K562 (cell line): ENCODE data around the gene FRMD3. TPM values are rescaled to one million over a fixed set of nuclear protein-coding genes. Genes with fewer than 3 reads are reported as not detected.

Experiments used
- ATAC-seq: fragments of 200-7000 bp; cut with Tn5 transposase; 3 replicates; pipeline ENCODE4 v1.9.1; 2020; ENCODE audit warnings: moderate library complexity
- BruUV-seq: library from RNA; stranded (reverse); fragments of 400-500 nt; replicated peaks from 2 replicates; lab custom pipeline; 2021; lab: Mats Ljungman, UMichigan
- CTCF ChIA-PET: fragments of 300-600 bp; formaldehyde crosslinking; extraction: SDS; loops from one replicate; lab custom pipeline; 2021; ENCODE audit warnings: low intra/inter-chr PET ratio; lab: Yijun Ruan, JAX
- POLR2A ChIA-PET: fragments of 300-600, 350-650 bp; sonication (Branson Sonifier 250); formaldehyde crosslinking; extraction: SDS; loops from one replicate; lab custom pipeline; 2021; ENCODE audit warnings: antibody characterized with exemption, inconsistent platforms; lab: Yijun Ruan, JAX
- DNase-seq, 4 experiments: peaks; one replicate each; pipeline versions ENCODE4 v3.0.0 to v3.0.0-alpha.2; 2011 to 2018; ENCODE audit warnings: low spot score in 3 of 4, mixed read lengths in 3 of 4; ENCODE audit errors: extremely low read depth in 1 of 4
- FAIRE-seq: peaks from 2 replicates; lab custom pipeline; 2011; peaks lifted over from hg19 to GRCh38; lab: Jason Lieb, UNC
- H2AFZ ChIP-seq: 2 replicates; pipeline ENCODE4 v1.6.0; 2011; ENCODE audit warnings: low read depth, low read length, control low read depth, inconsistent platforms
- H3K27ac ChIP-seq: fragments of 200-600 bp; 3 replicates; pipeline ENCODE4 v1.8.0; 2011; ENCODE audit warnings: low read depth, mild to moderate bottlenecking, control low read depth, inconsistent platforms, low read length, moderate library complexity, mixed read lengths; ENCODE audit errors: extremely low read depth
- H3K27me3 ChIP-seq, 2 experiments: fragments of 300-600 bp in 1 of 2; 2 replicates in 1 of 2; 3 replicates in 1 of 2; pipeline versions ENCODE4 v1.6.0 to v1.8.0; 2011; ENCODE audit warnings: inconsistent platforms in 2 of 2, low read length in 2 of 2, mild to moderate bottlenecking in 1 of 2, mixed read lengths in 1 of 2, moderate library complexity in 1 of 2; ENCODE audit not compliant: control insufficient read depth in 2 of 2, insufficient read depth in 2 of 2
- H3K36me3 ChIP-seq: fragments of 300-600 bp; 3 replicates; pipeline ENCODE4 v1.8.0; 2011; ENCODE audit warnings: mild to moderate bottlenecking, low read length, inconsistent platforms; ENCODE audit not compliant: control insufficient read depth, insufficient read depth
- H3K4me1 ChIP-seq, 2 experiments: fragments of 200-600 bp in 1 of 2; replicated peaks in 1 of 2; 2 replicates in 1 of 2; 3 replicates in 1 of 2; pipeline versions ENCODE4 v1.5.1 to v1.8.0; 2011; ENCODE audit warnings: inconsistent platforms in 2 of 2, low read length in 2 of 2, mild to moderate bottlenecking in 1 of 2, mixed read lengths in 1 of 2, moderate library complexity in 1 of 2; ENCODE audit not compliant: control insufficient read depth in 2 of 2, insufficient read depth in 2 of 2
- H3K4me2 ChIP-seq: 2 replicates; pipeline ENCODE4 v1.6.1; 2011; ENCODE audit warnings: low read length, control low read depth, inconsistent platforms, mixed read lengths; ENCODE audit not compliant: insufficient read depth
- H3K4me3 ChIP-seq: fragments of 200-600 bp; sonication (generic), shearing (Covaris generic); 2 replicates; pipeline ENCODE4 v1.5.1; 2016; ENCODE audit warnings: control low read depth, inconsistent platforms
- H3K79me2 ChIP-seq: fragments of 200-600 bp; 3 replicates; pipeline ENCODE4 v1.8.0; 2011; ENCODE audit warnings: low read length, inconsistent platforms; ENCODE audit not compliant: control insufficient read depth, insufficient read depth
- H3K9ac ChIP-seq, 2 experiments: 2 replicates each; pipeline versions ENCODE4 v1.6.0 to v1.6.1; 2011; ENCODE audit warnings: low read depth in 2 of 2, low read length in 2 of 2, control low read depth in 1 of 2, inconsistent platforms in 1 of 2, mild to moderate bottlenecking in 1 of 2, mixed read lengths in 1 of 2; ENCODE audit not compliant: insufficient read depth in 1 of 2
- H3K9me1 ChIP-seq: one replicate; pipeline ENCODE4 v1.6.0; 2011; ENCODE audit warnings: inconsistent platforms, mild to moderate bottlenecking, low read length, moderate library complexity; ENCODE audit not compliant: control insufficient read depth, insufficient read depth
- H3K9me3 ChIP-seq: replicated peaks from 2 replicates; pipeline ENCODE4 v1.5.1; 2011; ENCODE audit warnings: low read depth, low read length, inconsistent platforms; ENCODE audit not compliant: control insufficient read depth, insufficient read depth
- H4K20me1 ChIP-seq: replicated peaks from 2 replicates; pipeline ENCODE4 v1.6.1; 2011; ENCODE audit warnings: low read length, inconsistent platforms, mixed read lengths; ENCODE audit not compliant: control insufficient read depth, insufficient read depth
- AFF1 ChIP-seq, 2 experiments: fragments of 450-650 bp; IDR thresholded peaks; 2 replicates each; pipeline ENCODE4 v1.6.1; 2018; ENCODE audit warnings: mild to moderate bottlenecking in 2 of 2, low read depth in 1 of 2; ENCODE audit not compliant: partially characterized antibody in 2 of 2
- ELK1 ChIP-seq: sonication (generic); formaldehyde crosslinking; IDR thresholded peaks from 2 replicates; pipeline ENCODE4 v1.8.1; 2022; ENCODE audit warnings: missing genetic modification reagents
- MEF2D ChIP-seq: conservative IDR thresholded peaks from 2 replicates; pipeline ENCODE4 v1.6.1; 2016; ENCODE audit warnings: low read depth, missing genetic modification characterization, missing compliant biosample characterization
- NKRF ChIP-seq: fragments of 450-650 bp; IDR thresholded peaks from 2 replicates; pipeline ENCODE4 v1.6.1; 2016; ENCODE audit warnings: borderline replicate concordance
- THAP7 ChIP-seq: fragments of 250-450 bp; sonication (Bioruptor Pico); IDR thresholded peaks from 2 replicates; pipeline ENCODE4 v1.5.0; 2021
- THRA ChIP-seq: fragments of 450-650 bp; IDR thresholded peaks from 2 replicates; pipeline ENCODE4 v1.6.1; 2017; ENCODE audit warnings: mild to moderate bottlenecking, moderate library complexity
- ZNF398 ChIP-seq: fragments of 250-450 bp; sonication (Bioruptor Pico); IDR thresholded peaks from 2 replicates; pipeline ENCODE4 v1.8.0; 2021; ENCODE audit warnings: moderate library complexity, mild to moderate bottlenecking, inconsistent platforms
- WGBS: fragments of 100-300 bp; shearing (Covaris generic); methylation state at CpG from one replicate; pipeline ENCODE4 v1.1.6; 2016; ENCODE audit warnings: low coverage, mixed read lengths; ENCODE audit not compliant: insufficient coverage; ENCODE audit errors: missing lambda C conversion rate; 5-methylcytosine and 5-hydroxymethylcytosine counted together
- in situ Hi-C: fragments of 300-500 bp; cut with MboI; formaldehyde crosslinking; loops from 4 replicates; pipeline ENCODE4 v1.15.0; 2018; ENCODE audit warnings: inconsistent platforms, mixed read lengths
- intact Hi-C: fragments of 100-400 bp; cut with micrococcal nuclease; formaldehyde crosslinking; loops from 2 replicates; pipeline ENCODE4 v1.14.2; 2022
- polyA plus RNA-seq, 8 experiments: library from polyadenylated mRNA; depleted of rRNA in 4 of 8; stranded (reverse) in 5 of 8; unstranded in 3 of 8; fragments of >200 nt; fragmentation: Nextera tagmentation in 2 of 8; fragmentation: Illumina TruSeq in 1 of 8; extraction: Ambion mirVana in 2 of 8; extraction: Trizol in 1 of 8; gene quantifications; 2 replicates each; pipeline versions ENCODE4 v1.2.1 to v1.2.3, GENCODE V29; 2011 to 2014; ENCODE audit warnings: inconsistent platforms in 1 of 8, missing spikeins in 1 of 8
- total RNA-seq, 7 experiments: library from RNA; depleted of rRNA in 6 of 7; stranded (reverse); fragments of >200 nt in 6 of 7; fragmentation: Illumina TruSeq in 2 of 7; extraction: Trizol in 2 of 7; gene quantifications; 2 replicates each; pipeline versions ENCODE4 v1.2.1 to v1.2.3, GENCODE V29; 2011 to 2021; ENCODE audit warnings: low replicate concordance in 1 of 7

FRMD3 gene
- total and polyA plus RNA-seq, 9 of the 15 experiments (the other 6 are each of a cell fraction or from before 2014, with no cell fraction given): 0.09 to 0.51 (median 0.21) TPM

GRCh38 chr9:83491995-83492394 lies 46.2 kb downstream of the FRMD3 start:
- no peaks in the 10 kb centered on the region for H3K79me2 ChIP-seq
- no peaks in the 10 kb centered on the region for H3K27me3 ChIP-seq
- no peaks in the 10 kb centered on the region for H3K9me1 ChIP-seq
- no TSS peak for BruUV-seq
- no peaks in the 10 kb centered on the region for H3K36me3 ChIP-seq
- DNase-seq (no peak), ATAC-seq (no peak), FAIRE-seq (no peak)
- no peaks in the 10 kb centered on the region for H4K20me1 ChIP-seq
- no peak overlapping the region for H2AFZ ChIP-seq
- in situ Hi-C loops: no loop called here
- ChIA-PET POLR2A (no interaction called here), CTCF (no interaction called here)
- no peak for TF ChIP-seq NKRF
- TF ChIP-seq AFF1 (IDR thresholded peaks at IDR 0.05; ENCODE audit: low read depth in 1 of 2, partially characterized antibody in 2 of 2): no peak
- TF ChIP-seq THRA: no peak
- TF ChIP-seq ZNF398 (CRISPR knock-in tag): no peak
- no peak for TF ChIP-seq MEF2D (tag)
- TF ChIP-seq THAP7 (CRISPR knock-in tag): no peak
- no peak for TF ChIP-seq ELK1 (CRISPR knock-in tag)
- H3K27ac ChIP-seq: no peak overlapping the region
- no peaks in the 10 kb centered on the region for H3K4me1 ChIP-seq
- H3K9ac ChIP-seq: no peak overlapping the region
- H3K9me3 ChIP-seq: no peaks in the 10 kb centered on the region
- no peak overlapping the region for H3K4me2 ChIP-seq
- H3K4me3 ChIP-seq: no peak overlapping the region
- intact Hi-C loops: no loop called here
- 0% methylated on average over 3 of the region's 3 CpGs for WGBS
